DMS114 treated with DMSO at 0.1 percent for 48 hours (cell line): ENCODE results near the gene TUBB4B.

Experiments used
- DNase-seq: peaks from one replicate; lab custom pipeline; 2025; ENCODE audit not compliant: unreplicated experiment; lab: John Stamatoyannopoulos, UW

TUBB4B gene

DNA sequence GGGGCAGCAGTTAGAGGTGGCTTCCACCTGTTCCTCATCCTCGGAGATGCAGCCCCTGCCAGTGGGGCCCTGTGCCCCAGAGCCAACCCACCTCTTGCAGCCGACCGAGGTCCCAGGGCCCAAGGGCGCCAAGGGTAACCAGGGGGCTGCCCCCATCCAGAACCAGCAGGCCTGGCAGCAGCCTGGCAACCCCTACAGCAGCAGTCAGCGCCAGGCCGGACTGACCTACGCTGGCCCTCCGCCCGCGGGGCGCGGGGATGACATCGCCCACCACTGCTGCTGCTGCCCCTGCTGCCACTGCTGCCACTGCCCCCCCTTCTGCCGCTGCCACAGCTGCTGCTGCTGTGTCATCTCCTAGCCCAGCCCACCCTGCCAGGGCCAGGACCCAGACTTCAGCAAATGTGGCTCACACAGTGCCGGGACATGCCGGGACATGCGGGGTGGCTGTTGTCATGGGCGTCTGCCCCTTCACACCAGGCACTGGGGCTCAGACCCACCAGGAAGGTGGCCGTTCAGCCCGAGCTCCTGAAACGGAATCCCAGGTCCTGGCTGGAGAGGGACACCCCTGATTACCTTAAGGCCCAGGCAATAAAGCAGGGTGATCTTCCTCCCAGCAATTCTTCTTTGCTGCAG, 15.3 kb upstream of the TUBB4B start:
- DNase-seq, result no peak

DNA sequence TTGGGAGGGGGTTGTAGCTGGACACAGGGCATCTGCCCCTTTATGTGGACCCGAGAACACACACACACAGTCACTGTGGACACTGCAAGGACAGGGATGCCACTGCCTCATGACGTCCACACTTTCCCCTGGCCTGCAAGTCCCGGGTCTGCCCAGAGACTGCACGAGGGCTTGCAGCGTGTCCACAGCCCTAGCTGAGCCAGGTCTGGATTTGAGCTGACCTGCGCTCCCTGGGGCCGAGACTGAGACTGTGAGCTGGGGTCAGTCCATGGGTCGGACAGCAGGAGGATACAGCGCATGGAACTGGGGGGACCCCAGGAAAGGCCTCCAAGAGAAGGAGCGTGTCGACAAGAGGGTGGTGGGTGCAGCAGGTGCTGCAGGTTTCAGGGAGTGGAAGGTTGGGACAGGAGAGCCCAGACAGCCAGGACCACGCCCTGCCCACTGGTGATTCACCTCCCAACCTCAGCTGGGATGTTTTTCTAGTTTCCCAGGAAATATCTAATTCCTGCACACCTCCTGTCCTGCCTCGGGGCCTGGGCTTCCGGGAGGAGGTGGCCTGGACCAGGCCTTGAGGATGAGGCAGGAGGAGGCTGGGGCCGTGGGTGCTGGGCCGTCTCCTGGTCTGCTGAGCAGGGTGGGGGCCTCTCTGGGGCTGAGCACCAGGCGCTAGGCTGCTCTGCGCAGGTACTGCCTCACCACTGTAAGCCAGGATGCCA, 14.6 kb upstream of the TUBB4B start:
- no peak for DNase-seq

DNA sequence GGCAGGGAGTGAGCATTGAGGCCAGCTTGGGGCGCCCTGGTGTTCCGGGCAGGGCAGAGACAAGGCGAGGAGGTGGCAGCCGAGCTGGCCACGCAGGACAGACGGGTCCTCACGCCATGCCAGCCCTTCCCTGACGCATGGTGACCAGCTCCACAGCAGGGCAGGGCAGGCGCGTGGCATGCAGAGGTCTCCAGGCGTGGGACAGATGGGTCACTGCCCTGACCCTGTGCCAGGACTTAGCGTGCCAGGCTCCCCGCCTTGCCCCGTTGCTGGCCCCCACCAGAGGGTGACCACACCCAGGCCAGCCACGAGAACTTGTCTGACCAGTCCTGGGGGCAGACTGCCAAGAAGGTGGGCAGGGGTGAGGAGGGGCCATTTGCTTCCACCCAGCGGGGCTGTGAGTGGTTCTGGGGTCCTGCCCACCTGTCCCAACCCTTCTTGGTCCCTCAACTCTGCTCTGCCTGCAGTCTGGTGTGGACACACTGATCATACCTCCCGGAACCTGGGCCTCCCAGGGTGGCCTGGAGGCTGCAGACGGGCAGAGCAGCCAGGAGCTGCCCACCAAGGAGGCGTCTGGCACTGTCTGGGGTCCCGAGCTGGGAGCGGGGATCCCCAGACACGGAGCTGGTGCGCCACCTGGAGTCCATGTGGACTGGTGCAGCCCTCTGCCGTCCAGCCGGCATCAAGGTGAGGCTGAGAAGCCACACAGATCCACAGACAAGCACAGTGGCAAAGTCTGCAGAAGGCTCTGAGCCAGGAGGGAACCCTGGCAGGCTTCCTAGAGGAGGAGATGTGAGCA, 13.8 kb upstream of the TUBB4B start, which contains the start of gene RNF224:
RNF224 (plus strand) TSS at position 449 of the 799 bp plus-strand sequence. CDS start 834 bp downstream, outside the sequence.
- peak; percentile 24 for DNase-seq

DNA sequence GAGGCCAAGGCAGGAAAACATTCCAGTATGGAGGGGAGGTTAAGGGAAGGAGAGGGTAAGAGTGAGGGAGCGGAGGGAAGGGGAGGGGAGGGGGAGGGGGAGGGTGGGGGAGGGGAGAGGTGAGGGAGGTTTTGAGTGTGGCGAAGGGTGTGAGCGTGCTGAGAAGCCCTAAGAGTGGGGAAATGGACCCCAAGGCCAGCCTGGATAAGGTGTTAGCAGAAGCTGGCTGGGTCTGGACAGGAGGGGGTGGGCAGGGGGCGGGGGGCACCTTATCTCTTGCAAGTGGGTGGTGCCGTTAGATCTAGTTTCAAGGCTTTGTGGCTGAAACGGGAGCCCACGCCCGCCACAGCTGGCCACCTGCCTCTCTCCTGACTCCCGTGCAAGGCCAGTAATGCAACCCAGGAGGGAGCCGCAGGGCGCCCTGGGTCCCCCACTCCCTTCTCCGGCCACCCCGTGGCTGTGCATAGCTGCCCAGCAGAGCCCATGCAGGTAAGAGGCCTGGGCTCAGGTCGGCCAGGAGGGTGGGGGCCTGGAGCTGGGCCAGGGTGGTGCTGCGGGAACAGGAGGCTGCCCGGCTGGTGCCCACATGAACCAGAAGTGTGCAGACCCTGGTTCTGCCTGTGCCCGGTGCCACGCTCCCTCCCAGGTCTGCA, 13.1 kb upstream of the TUBB4B start:
- DNase-seq, result no peak

DNA sequence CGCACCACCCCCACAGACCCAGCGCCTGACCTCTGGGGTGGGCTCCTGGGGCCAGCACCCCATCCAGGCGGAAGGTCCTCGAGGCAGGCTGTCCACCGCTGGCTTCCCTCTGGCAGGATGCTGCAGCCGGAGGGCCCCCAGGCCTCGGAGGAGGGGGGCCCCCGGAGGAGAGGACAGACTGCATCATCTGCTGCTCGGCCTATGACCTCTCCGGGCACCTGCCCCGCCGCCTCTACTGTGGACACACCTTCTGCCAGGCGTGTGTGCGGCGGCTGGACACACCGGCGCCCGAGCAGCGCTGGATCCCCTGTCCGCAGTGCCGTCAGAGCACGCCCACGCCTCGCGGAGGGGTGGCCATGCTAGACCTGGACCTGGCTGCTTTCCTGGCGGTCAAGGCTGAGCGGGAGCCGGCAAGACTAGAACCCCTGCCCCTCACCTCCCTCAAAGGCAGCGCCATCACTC, 12.6 kb upstream of the TUBB4B start:
- no peak for DNase-seq

DNA sequence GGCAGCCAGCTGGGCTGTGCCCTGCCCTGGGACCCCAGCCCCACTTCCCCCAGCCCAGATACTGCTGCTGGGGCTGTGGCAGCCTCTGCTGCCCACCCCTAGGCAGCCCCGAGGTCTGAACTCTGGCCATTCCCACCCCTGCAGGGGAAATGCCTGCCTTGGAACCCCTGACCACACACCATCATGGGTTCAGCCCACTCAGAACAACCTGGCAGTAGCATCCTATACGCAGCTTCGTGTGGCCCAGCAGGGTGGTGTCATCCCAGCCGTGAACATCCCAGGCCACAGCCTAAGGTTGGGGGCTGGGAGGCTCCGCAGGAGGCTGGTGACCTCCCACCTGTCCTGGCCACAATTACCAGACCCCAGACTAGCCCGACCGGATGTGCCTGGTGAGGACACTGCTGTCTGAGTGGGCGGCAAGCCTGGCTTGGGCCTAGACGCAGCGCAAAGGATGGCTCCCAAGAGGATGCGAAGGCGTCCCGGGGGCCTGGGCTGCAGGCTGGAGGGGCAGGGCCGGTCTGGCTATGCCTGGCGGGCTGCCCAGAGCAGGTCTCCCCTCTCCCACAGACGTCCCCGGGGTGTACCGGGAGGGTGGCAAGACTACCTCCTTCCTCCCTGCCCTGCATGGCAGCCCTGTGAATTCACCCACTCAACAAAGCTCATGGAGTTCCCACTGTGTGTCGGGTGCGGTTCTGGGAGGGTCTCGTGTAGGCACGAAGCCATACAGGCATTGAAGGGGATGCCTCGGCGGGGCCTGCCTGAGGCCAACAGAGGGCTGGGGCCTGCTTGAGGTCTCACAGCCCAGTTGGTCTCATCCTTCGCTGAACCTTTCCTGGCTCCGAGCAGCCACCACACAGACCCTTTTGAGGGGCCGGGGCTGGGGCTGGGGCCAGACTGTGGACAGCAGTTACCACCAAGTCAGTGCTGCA, 11.9 kb upstream of the TUBB4B start:
- no peak for DNase-seq

DNA sequence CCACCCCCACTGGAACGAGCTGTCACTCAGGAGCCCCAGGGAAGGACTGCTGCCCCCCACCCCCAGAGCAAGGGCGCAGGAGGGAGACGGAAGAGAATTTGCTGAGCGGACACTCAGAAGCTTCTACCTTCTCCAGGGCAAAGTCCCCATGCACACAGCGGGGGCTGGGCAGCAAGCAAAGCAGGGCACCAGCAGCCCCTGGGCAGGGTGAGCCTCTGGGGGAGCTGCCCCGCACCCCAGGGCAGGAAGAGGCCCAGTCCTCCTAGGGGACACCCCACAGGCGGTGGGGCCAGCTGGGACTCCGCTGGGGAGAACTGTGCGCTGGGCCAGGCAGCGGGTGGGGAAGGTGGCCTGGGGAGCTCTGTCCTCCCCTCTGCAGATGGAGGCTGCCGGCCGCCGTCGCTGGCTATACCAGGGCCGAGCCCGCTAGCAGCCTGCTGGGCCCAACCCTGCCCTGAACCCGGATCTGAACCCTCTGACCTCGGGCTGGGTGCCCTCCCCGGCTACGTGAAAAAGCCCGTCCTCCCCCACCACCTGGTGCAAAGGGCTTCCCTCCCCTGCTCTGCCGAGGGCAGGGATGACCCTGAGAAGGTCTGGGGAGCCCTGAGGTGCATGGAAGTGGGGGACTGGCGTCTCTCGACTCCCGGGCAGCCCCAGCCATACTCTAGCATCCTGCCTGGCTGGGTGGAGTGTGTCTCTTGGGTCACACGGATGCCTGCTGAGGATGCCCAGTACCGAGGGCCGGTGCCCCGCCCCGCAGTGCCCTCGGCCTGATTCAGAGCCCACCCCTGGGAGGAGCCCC, 11.0 kb upstream of the TUBB4B start:
- DNase-seq, result no peak

DNA sequence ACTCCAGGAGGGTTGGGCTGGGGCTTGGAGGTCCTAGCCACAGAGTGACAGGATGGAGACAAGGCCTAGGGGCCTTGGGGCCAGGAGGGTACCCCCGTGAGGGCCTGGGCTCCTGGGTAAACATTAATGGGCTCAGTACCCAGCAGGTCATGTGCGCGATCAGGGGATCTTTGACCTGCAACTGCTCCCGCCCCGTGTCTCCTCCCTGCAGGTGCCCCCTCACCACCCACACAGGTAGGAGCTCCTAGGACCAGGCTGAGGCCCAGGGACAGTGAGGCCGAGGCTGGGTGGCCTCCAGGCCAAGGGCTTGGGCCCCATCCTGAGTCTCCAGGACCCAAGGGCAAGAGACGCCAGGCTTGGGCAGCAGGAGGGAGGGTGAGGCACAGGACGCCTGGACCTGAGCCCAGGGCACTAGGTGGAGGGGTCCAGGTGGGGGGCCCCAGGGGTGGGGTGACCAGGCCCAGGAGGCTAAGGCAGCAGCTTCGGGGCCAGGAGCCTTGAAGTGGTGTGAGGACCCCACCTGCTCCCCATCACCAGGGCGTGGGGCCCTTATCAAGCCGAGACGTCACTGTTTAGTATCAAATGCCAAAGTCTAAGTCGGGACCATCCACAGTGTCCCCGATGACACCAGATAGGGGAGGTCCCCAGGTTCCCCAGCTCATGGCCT, 10.2 kb upstream of the TUBB4B start, which contains the start of gene SLC34A3:
SLC34A3 (plus strand) TSS at position 197 of the 667 bp plus-strand sequence. CDS start 802 bp downstream, outside the sequence.
- DNase-seq, result no peak

DNA sequence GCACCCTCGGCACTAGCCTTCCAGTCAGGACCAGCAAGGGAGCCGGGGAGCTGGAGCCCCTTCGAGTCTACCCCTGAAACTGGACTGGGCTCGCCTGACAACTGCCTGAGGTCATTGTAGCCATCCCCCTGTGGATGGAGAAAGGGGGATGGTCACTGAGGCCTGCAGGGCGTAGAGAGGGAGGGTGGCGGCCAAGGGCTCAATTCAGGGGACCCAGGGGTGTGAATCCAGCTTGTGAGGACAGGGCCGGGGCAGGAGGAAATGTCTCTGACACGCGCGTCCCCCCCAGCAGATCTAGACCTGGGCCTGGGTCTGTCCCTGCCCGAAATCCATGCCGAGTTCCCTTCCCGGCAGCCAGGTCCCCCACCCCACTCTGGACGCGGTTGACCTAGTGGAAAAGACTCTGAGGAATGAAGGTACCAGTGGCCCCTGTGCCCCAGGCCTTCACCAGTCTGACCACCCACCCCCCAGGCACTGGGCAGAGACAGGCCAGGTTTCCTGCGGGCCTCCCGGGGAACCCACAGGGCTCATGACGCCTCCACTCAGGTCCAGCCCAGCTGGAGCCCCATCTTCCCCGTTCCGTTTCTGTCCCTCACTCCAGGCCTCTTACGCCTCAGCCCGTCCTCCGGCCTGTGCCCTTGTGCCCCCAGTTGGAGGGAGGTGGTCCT, 9.6 kb upstream of the TUBB4B start:
- DNase-seq, result no peak

DNA sequence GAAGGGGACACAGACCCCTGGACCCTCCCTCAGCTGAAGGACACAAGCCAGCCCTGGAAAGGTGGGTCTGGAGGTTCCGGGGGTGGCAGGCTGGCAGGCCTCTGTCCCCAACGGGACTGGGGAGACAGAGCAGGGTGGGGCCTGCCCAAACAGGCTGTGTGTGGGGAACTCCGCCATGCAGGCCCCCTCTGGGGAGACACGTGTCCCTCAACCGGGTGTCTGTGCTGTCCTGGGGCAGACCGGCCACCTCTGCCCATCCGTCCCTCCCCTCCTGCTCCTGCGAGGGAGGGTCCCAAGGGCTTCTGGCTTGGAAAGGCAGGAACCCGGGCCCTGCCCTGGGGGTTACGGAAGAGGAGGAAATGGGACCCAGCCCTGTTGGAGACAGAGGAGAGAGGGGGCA, 9.0 kb upstream of the TUBB4B start:
- no peak for DNase-seq

DNA sequence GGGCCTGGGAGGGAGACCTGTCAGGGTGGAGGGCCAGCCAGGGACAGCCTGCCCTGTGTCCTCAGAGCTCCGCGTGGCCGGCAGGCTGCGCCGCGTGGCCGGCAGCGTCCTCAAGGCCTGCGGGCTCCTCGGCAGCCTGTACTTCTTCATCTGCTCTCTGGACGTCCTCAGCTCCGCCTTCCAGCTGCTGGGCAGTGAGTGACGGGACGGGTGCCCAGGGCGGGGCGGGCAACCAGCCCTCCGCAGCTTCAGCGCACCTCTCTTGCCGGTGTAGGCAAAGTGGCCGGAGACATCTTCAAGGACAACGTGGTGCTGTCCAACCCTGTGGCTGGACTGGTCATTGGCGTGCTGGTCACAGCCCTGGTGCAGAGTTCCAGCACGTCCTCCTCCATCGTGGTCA, 8.6 kb upstream of the TUBB4B start:
- no peak for DNase-seq

DNA sequence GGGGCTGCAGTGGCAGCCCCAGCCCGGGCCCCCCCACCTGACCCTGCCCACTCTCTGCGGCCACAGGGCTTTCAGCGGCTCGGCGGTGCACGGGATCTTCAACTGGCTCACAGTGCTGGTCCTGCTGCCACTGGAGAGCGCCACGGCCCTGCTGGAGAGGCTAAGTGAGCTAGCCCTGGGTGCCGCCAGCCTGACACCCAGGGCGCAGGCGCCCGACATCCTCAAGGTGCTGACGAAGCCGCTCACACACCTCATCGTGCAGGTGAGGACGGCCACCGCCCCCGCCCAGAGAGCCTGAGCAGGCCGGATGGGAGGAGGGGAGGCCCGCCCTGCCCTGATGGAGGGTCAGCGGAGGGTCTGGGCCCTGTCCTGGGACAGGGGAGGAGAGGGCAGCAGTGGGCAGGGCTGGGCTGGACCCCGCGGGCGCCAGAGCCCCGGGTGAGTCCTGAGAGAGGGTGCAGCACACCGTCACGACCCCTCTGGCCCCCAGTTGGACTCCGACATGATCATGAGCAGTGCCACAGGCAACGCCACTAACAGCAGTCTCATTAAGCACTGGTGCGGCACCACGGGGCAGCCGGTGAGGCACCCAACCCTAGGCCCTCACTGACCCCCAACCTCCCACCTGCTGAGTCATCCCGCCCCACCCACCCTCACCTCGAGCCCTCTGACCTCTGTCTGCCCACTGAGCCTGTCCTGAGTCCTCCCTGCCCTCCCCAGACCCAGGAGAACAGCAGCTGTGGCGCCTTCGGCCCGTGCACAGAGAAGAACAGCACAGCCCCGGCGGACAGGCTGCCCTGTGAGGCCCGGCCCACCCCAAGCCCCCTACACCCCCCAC, 7.7 kb upstream of the TUBB4B start:
- DNase-seq, result no peak

DNA sequence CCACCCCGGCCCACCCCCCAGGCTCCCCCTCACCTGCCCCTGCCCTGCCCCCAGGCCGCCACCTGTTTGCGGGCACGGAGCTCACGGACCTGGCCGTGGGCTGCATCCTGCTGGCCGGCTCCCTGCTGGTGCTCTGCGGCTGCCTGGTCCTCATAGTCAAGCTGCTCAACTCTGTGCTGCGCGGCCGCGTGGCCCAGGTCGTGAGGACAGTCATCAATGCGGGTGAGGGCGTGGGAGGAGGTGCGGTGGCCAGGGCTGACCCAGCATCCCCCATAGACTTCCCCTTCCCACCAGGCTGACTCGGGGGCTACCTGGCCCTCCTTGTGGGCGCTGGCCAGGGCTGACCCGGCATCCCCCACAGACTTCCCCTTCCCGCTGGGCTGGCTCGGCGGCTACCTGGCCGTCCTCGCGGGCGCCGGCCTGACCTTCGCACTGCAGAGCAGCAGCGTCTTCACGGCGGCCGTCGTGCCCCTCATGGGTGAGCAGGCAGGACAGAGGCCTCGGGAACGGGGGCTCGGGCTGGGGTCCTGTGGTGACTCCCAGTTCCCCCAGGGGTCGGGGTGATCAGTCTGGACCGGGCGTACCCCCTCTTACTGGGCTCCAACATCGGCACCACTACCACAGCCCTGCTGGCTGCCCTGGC, 6.9 kb upstream of the TUBB4B start:
- no peak for DNase-seq

DNA sequence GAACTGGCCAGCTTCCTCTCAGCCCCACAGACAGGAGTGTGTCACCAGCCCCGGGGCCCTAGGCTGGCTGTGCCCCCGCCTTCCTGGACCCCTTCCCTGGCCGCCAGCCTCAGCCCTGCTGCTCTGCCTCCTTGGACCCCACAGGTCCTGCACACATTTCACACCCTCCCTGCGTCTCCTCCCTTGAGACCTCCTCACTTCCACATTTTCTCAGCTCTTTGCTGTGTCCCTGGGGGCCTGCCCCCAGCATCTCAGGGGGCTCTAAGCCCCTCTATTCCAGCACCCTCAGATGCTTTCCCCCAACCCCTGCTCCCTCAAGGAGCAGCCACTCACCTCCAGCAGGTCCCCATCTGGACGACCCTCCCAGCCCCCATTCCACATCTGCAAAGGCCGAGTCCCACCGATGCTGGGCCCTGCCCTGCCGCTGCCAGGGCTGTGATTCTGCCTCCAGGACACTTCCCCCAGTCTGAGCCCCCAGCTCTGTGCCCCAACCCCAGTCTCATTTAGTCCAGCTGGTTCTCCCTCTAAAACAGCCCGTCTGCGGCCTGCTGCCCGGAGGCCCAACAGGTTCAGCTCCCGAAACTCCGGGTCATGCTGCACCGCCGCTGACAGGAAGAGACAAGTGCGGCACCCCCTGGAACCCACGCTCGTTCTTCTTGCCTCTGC, 6.2 kb upstream of the TUBB4B start:
- DNase-seq, result no peak

DNA sequence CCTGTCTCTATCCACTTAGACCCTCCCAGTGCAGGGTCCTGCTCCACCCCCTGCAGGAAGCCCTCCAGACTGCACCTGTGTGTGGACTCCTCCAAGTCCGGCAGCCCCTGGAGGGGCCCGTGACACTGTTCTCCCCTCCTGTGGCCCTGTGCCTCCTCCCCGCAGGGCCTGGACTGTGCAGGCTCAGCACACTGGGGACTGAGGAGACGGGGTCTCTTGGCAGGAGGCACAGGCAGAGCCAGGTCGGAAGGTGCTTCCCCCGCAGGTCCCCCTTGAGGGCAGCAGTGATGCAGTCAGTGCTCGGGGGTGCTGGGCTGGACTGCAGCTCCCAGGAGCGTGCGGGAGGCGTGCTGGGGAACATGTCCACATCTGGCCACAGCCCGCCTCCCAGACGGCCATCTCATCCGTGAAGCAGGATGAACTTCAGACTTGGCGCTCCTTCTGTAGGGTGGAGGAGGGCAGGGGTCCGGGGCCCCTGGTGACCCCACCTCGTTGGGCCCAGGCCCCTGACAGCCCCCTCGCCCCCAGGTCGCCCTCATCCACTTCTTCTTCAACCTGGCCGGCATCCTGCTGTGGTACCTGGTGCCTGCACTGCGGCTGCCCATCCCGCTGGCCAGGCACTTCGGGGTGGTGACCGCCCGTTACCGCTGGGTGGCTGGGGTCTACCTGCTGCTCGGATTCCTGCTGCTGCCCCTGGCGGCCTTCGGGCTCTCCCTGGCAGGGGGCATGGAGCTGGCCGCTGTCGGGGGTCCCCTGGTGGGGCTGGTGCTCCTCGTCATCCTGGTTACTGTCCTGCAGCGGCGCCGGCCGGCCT, 5.5 kb upstream of the TUBB4B start:
- no peak for DNase-seq
